GM12875 (cell line): ENCODE data around the gene DNAH7.

ENCODE experiments used
- H3K4me3 ChIP-seq: one replicate; pipeline ENCODE4 v1.5.1; 2011; ENCODE audit warnings: low read depth, low read length, control low read depth
- TF ChIP-seq, protein P1 (sequence below): IDR thresholded peaks from 2 replicates; pipeline ENCODE4 v1.5.1; 2011; ENCODE audit warnings: low read depth, mild to moderate bottlenecking, control low read depth, inconsistent platforms, low read length, moderate library complexity, borderline replicate concordance; ENCODE audit not compliant: insufficient read depth

DNAH7 gene

DNA sequence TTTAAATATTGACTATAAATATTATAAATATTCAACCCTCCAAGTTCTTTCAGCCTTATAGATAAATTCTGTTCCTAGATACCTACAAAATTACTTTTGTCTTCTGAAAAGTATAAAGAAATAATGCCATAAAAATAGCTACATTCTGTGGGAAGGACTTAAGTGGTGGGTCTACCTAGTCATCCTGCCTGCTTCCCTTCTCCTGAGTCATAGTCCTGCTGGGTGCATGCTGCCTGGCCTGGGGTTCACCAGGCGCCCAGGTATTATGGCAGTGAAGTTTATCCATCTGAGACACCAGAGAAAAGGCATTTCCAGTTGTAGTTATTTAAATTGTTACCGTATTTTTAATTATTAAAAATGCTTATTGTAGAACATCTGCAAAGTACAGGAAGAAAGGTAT is 244.2 kb downstream of the DNAH7 start:
- TF ChIP-seq, protein P1, sequence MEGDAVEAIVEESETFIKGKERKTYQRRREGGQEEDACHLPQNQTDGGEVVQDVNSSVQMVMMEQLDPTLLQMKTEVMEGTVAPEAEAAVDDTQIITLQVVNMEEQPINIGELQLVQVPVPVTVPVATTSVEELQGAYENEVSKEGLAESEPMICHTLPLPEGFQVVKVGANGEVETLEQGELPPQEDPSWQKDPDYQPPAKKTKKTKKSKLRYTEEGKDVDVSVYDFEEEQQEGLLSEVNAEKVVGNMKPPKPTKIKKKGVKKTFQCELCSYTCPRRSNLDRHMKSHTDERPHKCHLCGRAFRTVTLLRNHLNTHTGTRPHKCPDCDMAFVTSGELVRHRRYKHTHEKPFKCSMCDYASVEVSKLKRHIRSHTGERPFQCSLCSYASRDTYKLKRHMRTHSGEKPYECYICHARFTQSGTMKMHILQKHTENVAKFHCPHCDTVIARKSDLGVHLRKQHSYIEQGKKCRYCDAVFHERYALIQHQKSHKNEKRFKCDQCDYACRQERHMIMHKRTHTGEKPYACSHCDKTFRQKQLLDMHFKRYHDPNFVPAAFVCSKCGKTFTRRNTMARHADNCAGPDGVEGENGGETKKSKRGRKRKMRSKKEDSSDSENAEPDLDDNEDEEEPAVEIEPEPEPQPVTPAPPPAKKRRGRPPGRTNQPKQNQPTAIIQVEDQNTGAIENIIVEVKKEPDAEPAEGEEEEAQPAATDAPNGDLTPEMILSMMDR: no peak
- H3K4me3 ChIP-seq: no peak overlapping the region

GRCh38 chr2:195823206-195823605 is 245.4 kb downstream of the DNAH7 start:
- no peak overlapping the region for H3K4me3 ChIP-seq
- TF ChIP-seq, protein P1: no peak

DNA sequence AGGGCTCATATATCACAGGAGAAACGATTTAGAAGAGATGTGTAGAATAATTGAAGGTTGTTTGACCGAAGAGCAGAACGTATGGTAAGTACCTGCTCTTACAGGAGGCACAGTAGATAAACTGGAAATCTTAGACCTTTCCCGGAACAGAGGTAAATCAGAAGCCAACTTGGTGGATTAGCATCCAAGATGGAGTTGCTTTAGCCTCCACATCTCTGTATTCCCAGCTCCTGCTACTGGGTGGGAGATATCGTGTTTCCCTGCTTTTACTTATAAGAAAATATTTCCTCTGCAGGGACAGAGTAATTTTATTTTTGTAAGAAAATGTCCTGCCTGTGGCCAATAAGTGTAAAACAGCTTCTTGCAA is 247.1 kb downstream of the DNAH7 start:
- TF ChIP-seq, protein P1: no peak
- H3K4me3 ChIP-seq: no peak overlapping the region

DNA sequence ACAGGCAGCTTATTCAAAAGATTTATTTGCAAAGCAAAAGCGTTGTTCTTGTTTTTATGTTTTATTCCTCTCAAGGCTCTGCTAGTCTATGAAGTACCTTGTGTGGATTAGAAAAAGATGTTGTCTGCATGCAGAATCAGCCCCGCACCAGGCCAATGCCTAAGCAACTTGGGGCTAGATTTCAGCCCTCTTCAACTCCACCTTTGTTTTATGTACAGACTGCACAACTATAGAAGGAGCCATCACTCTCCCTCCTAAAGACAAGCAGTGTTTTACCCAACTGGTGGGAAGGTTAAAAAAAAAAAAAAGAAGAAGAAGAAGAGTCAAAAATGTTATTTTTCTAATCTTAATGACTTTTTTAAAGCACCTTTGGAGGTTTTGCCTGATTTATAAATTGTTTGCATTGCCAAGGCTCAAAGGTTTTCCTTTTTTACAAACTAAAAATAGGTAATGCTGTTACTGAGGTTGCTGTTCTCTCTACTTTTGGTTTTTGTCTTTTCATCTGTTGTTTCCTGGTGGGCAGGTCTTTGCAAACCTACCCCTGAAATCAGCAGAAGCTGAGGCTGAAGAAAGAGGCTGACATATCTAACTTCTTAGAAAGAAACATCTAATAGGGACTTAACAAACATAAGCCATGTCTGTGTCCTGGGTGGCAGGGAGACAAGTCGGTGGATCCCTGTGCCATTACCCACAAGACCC is 247.6 kb downstream of the DNAH7 start:
- no peak overlapping the region for H3K4me3 ChIP-seq
- TF ChIP-seq, protein P1: no peak

DNA sequence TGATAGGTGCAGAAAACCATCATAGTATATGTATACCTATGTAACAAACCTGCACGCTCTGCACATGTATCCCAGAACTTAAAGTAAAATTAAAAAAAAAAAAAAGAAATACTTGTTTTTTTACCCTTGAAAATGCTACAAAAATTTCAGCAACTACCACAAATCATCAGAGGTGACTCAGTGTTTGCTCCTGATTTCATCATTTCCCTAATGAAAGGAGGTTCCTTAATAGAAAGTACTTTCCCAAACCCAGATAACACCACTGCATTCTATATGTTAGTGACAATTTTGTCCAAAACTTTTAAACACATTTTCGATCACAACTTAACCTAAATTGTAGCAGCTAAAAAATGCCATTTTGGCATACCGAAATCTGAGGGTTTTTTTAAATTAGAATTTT is 248.3 kb downstream of the DNAH7 start:
- H3K4me3 ChIP-seq: no peak overlapping the region
- TF ChIP-seq, protein P1: no peak

GRCh38 chr2:195819276-195819675 is 249.4 kb downstream of the DNAH7 start:
- H3K4me3 ChIP-seq: no peak overlapping the region
- TF ChIP-seq, protein P1: no peak

- TF ChIP-seq, protein P1: no peak
- no peak overlapping the region for H3K4me3 ChIP-seq
Measured at GRCh38 chr2:195818526-195818925, 250.1 kb downstream of the DNAH7 start.
